AML-193 (cell line): Measurements from ENCODE around the gene HK1.
A peak's percentile ranks its signal among the peaks of the same experiment; 100 is the strongest.
"Not testable (repeated sequence)": the region's sequence is repeated elsewhere in the genome, so short reads cannot be mapped to it uniquely, and the experiment has no call there.

Experiments used
- DNase-seq, 2 experiments: peaks; one replicate each; lab custom pipeline; 2025; lab: John Stamatoyannopoulos, UW

HK1 gene

GRCh38 chr10:69328380-69328735, 50.1 kb downstream of the HK1 start:
- no peak for DNase-seq

GRCh38 chr10:69328888-69329287, 50.6 kb downstream of the HK1 start:
- DNase-seq: not testable (repeated sequence)

GRCh38 chr10:69329721-69330178, 51.5 kb downstream of the HK1 start:
- DNase-seq: no peak

- DNase-seq: no peak
Measured at GRCh38 chr10:69331161-69331560, 52.9 kb downstream of the HK1 start.

GRCh38 chr10:69332278-69333010, 54.1 kb downstream of the HK1 start:
- DNase-seq: no peak

- no peak for DNase-seq
Measured at GRCh38 chr10:69333205-69333604, 54.9 kb downstream of the HK1 start.

GRCh38 chr10:69333865-69334301, 55.6 kb downstream of the HK1 start:
- DNase-seq: not testable (repeated sequence)

- no peak for DNase-seq
Measured at GRCh38 chr10:69334302-69335062, 56.2 kb downstream of the HK1 start.

- DNase-seq: peak; percentile 44 to 48
Measured at GRCh38 chr10:69335063-69335587, 56.8 kb downstream of the HK1 start.

GRCh38 chr10:69335613-69336012, 57.3 kb downstream of the HK1 start:
- no peak for DNase-seq

GRCh38 chr10:69336952-69337295, 58.6 kb downstream of the HK1 start:
- DNase-seq: no peak

GRCh38 chr10:69337296-69338132, 59.2 kb downstream of the HK1 start:
- peak; percentile 98 for DNase-seq

- DNase-seq: no peak
Measured at GRCh38 chr10:69338133-69338456, 59.8 kb downstream of the HK1 start.

GRCh38 chr10:69338547-69339450, 60.5 kb downstream of the HK1 start:
- DNase-seq: no peak

- DNase-seq: no peak
Measured at GRCh38 chr10:69340695-69341094, 62.4 kb downstream of the HK1 start.

- no peak for DNase-seq
Measured at GRCh38 chr10:69343905-69344304, 65.6 kb downstream of the HK1 start.

- DNase-seq: no peak
Measured at GRCh38 chr10:69344591-69345252, 66.4 kb downstream of the HK1 start.

- DNase-seq: no peak
Measured at GRCh38 chr10:69345402-69345801, 67.1 kb downstream of the HK1 start.

GRCh38 chr10:69345890-69346474, 67.7 kb downstream of the HK1 start:
- DNase-seq: no peak

- DNase-seq: no peak
Measured at GRCh38 chr10:69346776-69347175, 68.5 kb downstream of the HK1 start.
